ENCODE measurements around the gene NEDD4.

The NEDD4 gene

DNA sequence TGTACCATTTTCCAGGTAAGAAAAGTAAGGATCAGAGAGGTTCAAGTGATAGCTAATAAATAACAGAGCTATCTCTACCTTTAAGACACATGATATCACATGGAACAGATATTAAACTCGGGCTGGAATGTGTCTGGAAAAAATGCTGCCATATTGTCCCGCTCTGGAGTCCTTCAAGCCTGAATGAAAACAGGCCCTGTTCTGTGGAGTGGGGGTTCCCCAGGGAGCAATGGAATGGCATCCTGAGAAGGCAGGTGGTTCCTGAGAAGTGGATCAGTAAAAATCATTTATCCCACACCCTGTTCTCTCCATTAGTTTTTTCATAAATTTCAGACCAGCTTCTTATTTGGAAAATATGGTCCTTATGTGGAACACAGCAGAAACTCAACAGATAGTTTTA, 193.2 kb downstream of the NEDD4 start:
- Histone ChIP-seq H3K4me1 (ENCODE audit: control insufficient read depth in 1 of 2, insufficient read depth in 1 of 2, low read depth in 1 of 2, low read length in 1 of 2) (no peaks in the 10 kb centered on the region), H3K4me3 (ENCODE audit: low read depth in 1 of 2, low read length in 1 of 2) (no peak overlapping the region), H3K27me3 (no peaks in the 10 kb centered on the region), H3K27ac (no peak overlapping the region), H3K9me3 (no peaks in the 10 kb centered on the region), H3K36me3 (no peaks in the 10 kb centered on the region)
- TF ChIP-seq, protein P1, sequence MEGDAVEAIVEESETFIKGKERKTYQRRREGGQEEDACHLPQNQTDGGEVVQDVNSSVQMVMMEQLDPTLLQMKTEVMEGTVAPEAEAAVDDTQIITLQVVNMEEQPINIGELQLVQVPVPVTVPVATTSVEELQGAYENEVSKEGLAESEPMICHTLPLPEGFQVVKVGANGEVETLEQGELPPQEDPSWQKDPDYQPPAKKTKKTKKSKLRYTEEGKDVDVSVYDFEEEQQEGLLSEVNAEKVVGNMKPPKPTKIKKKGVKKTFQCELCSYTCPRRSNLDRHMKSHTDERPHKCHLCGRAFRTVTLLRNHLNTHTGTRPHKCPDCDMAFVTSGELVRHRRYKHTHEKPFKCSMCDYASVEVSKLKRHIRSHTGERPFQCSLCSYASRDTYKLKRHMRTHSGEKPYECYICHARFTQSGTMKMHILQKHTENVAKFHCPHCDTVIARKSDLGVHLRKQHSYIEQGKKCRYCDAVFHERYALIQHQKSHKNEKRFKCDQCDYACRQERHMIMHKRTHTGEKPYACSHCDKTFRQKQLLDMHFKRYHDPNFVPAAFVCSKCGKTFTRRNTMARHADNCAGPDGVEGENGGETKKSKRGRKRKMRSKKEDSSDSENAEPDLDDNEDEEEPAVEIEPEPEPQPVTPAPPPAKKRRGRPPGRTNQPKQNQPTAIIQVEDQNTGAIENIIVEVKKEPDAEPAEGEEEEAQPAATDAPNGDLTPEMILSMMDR (IDR thresholded peaks at IDR 0.05), result no peak

DNA sequence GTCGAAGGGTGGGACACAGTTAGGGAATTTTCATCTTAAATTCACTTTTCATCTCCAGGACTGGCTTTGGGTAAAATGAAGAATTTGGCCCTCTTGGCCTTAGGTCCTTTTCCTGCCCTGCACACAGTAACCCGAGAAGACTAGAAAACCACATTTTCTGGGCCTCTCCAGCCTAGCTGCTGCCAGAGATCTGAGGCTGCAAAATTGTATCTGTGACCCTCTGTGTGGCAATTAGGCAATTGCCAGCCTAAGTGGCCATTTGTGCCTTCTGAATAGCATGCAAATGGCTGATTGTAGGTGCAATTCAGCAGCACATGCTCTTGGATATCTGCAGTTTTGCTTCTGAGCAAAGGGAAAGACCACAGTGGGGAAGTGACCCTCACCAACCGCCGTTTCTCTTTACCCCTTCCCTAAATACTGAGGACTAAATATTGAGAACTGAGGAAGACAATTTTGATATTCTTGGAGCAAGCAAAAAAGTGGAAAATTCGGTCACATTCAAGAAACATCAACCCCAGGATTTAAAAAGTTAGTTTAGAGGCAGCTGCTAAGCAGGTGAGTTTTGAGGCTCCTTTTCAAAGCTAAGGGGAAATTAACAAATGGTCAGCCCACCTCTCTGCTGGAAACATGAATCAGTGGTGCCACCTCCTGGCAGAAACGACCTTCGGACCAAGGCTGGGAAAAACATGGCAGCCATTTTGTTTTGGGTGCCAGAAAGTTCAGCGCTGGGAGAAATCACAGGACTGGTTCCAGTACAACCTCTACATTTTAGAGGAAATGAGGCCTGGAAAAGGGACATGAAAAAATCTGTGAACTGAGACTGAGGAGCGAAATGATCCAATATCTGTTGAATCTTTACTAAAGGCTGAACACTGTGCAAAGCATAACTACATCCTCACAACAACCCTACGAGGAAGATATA, 193.9 kb downstream of the NEDD4 start:
- H3K27ac ChIP-seq, result no peak overlapping the region
- H3K27me3 ChIP-seq, result no peaks in the 10 kb centered on the region
- no peaks in the 10 kb centered on the region for H3K4me1 ChIP-seq (ENCODE audit: control insufficient read depth in 1 of 2, insufficient read depth in 1 of 2, low read depth in 1 of 2, low read length in 1 of 2)
- no peak overlapping the region for H3K4me3 ChIP-seq (ENCODE audit: low read depth in 1 of 2, low read length in 1 of 2)
- H3K9me3 ChIP-seq, result no peaks in the 10 kb centered on the region
- TF ChIP-seq, protein P1 (IDR thresholded peaks at IDR 0.05), result no peak
- H3K36me3 ChIP-seq, result no peaks in the 10 kb centered on the region

DNA sequence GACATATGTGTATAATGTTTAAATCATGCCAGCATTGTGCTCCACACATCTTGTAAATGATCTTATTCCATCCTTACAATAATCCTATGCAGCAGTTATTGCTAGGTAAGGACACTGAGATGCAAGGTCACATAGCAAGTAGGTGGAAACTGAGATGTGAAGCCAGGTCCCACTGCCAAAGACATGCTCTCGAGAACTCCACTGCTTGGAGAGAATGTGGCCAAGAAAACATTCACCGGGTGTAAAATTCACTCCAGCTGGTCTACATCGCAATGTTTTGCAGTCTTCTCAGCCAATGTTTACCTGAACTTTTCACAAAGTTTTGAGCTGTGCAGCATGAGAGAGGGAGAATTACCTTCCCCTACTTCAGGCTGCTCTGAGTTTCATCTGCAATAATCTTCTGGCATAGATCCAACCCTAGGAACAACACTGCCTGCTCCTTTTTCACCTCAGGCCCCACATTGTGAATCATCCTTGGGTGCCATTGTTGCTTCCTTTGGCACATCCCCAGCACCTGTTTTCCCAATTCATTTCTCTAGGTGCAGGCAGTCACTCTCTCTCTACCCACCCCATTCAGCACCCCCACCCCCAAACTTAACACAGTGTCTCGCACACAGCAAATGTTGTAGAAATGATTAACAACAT, 197.0 kb downstream of the NEDD4 start:
- Histone ChIP-seq H3K27ac (no peak overlapping the region), H3K4me3 (ENCODE audit: low read depth in 1 of 2, low read length in 1 of 2) (no peak overlapping the region), H3K9me3 (no peaks in the 10 kb centered on the region), H3K27me3 (no peaks in the 10 kb centered on the region), H3K36me3 (no peaks in the 10 kb centered on the region), H3K4me1 (ENCODE audit: control insufficient read depth in 1 of 2, insufficient read depth in 1 of 2, low read depth in 1 of 2, low read length in 1 of 2) (no peaks in the 10 kb centered on the region)
- TF ChIP-seq, protein P1 (IDR thresholded peaks at IDR 0.05), result no peak

DNA sequence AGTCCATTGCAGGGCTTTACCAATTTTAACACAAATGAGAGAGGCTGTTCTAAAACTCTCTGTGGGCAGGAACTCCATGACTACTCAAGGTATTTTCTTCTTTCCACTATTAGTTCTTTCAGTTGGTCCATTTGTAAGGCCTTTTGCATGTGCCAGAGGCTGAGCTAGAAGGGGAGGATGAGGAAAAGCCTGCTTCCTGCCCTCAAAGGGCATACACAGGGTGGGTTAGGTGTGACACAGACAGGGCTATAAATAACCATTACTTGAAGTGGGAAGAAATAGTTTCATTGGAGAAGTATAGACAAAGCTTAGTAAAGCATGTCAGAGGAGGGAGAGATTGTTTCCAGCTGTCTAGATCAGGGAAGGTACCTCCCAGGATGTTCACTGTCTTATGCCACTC, 198.4 kb downstream of the NEDD4 start:
- Histone ChIP-seq H3K4me3 (ENCODE audit: low read depth in 1 of 2, low read length in 1 of 2) (no peak overlapping the region), H3K4me1 (ENCODE audit: control insufficient read depth in 1 of 2, insufficient read depth in 1 of 2, low read depth in 1 of 2, low read length in 1 of 2) (no peaks in the 10 kb centered on the region), H3K9me3 (no peaks in the 10 kb centered on the region), H3K27me3 (no peaks in the 10 kb centered on the region), H3K36me3 (no peaks in the 10 kb centered on the region), H3K27ac (no peak overlapping the region)
- TF ChIP-seq, protein P1 (IDR thresholded peaks at IDR 0.05), result no peak

DNA sequence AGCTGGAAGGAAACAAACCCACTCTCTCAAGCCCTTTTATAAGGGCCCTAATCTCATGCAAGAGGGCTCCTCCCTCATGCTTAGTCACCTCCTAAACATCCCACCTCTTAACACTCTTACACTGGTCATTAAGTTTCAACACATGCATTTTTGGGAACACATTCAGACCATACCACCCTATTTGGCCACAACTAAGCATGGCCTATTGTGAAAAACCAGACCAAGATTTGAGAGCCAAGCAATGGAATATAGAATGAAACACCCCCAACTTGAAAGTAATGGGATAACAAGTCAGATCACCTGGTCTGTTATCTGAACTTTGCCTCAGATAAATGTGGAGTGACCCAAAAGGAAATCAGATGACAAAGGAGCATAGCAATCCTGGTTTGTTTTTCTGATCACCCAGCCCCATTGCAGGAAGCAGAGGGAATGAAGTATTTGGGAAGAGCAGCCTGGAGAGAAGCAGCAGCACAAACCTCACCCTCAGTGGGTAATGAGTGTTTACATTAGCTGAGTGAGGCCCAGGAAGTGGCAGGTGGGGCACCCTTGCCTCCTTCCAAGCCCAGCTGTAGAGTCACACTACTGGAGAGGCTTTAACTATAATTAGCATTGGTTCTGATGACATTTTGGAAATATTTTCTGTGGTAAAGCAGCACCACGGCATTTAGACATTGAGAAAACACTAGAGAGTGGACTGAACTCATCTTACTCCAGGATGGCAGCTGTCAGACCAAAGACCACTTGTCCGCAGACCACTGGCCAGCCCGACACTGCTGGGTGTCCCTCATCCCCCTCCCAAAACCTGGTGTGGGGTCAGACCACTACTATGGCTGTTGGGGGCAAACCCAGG, 201.6 kb downstream of the NEDD4 start:
- TF ChIP-seq, protein P1 (IDR thresholded peaks at IDR 0.05), result no peak
- no peaks in the 10 kb centered on the region for H3K27me3 ChIP-seq
- H3K4me3 ChIP-seq (ENCODE audit: low read depth in 1 of 2, low read length in 1 of 2), result no peak overlapping the region
- H3K4me1 ChIP-seq (ENCODE audit: control insufficient read depth in 1 of 2, insufficient read depth in 1 of 2, low read depth in 1 of 2, low read length in 1 of 2), result no peaks in the 10 kb centered on the region
- H3K9me3 ChIP-seq, result no peaks in the 10 kb centered on the region
- H3K36me3 ChIP-seq, result no peaks in the 10 kb centered on the region
- no peak overlapping the region for H3K27ac ChIP-seq

Measured in neutrophil (primary cell).